NCI-H345 treated with DMSO at 0.1 percent for 48 hours (cell line): ENCODE measurements around the gene TOR1B.

Experiments used
- DNase-seq: peaks from one replicate; lab custom pipeline; 2025; ENCODE audit not compliant: unreplicated experiment; lab: John Stamatoyannopoulos, UW

Gene TOR1B

GRCh38 chr9:129840034-129840433, 37.0 kb downstream of the TOR1B start:
- peak; percentile 95 for DNase-seq

DNA sequence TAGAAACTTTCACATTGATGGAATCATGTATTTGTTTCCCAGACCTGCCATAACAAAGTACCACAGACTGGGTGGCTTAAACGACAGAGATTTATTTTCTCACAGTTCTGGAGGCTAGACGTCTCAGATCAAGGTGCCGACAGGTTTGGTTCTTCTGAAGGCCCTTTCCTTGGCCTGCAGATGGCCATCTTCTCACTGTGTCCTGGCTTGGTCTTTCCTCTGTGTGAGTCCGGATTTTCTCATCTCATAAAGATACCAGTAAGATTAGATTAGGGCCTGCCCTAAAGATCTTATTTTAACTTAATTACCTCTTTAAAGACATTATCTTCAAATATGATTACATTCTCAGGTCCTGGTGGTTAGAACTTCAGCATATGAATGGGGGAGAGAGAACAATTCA, 38.1 kb downstream of the TOR1B start:
- DNase-seq: no peak

GRCh38 chr9:129845373-129845772, 42.4 kb downstream of the TOR1B start:
- DNase-seq: no peak

- no peak for DNase-seq
These were observed 45.9 kb downstream of the TOR1B start for GRCh38 chr9:129848712-129849441.

DNA sequence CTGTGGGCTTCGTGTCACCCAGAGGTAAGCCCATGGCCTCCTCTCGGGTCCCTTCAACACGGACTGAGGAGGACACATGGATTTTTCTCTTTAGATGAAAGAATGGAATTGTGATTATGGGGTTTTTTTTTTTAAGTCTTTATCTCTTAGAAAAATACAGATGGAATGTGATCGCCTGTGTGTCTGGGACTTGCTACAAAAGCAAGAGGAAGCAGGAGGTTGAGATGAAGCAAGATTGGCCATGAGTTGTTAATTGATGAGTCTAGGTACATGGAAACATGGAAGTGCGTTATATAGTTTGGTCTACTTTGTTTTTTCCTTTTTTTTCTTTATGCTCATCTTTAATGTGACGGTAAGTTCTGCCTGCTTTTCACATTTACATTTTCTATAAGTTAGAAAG, 46.9 kb downstream of the TOR1B start:
- no peak for DNase-seq

DNA sequence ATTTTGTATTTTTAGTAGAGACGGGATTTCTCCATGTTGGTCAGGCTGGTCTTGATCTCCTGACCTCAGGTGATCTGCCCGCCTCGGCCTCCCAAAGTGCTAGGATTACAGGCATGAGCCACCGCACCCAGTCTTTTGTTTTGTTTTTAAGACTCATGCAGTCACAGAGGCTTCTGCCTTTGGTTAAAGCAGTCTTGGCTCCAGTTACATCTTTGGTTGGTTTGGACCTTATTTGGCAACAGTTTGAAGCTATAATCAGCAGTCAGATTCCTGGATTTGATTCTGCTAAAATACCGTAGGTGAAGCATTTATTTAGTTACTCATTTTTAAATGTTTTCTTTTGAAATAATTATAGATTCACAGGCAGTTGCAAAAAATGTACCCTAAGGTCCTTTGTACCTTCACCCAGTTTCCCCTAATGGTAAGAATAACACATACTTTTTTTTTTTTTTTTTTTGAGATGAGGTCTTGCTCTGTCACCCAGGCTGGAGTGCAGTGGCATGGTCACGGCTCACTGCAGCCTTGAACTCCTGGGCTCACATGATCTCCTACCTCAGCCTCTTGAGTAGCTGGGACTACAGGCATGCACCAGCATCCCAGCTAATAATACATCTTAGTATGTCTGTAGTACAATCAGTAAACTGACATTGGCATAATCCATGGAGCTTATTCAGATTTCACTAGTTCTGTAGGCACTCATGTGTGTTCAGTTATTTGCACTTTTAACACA, 48.0 kb downstream of the TOR1B start:
- DNase-seq: no peak

DNA sequence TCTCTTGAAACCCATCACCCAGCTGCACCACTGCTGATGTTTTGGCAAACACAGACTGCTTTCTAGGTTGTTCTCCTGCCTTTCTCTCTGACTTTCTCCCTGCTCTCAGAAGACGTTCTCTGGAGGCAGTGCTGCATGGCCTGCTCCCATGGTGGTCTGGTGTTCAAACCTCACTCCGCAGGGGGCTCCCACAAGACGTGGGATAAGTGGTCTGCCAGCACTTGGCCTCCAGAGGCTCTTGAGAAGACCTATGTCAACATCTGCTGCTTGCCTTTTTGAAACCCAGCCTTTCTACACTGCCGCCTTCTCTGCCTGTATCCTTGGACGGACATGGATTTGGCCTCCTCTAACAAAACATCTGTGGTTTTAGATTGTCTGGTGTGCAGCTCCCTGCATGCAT, 48.8 kb downstream of the TOR1B start:
- DNase-seq: no peak

DNA sequence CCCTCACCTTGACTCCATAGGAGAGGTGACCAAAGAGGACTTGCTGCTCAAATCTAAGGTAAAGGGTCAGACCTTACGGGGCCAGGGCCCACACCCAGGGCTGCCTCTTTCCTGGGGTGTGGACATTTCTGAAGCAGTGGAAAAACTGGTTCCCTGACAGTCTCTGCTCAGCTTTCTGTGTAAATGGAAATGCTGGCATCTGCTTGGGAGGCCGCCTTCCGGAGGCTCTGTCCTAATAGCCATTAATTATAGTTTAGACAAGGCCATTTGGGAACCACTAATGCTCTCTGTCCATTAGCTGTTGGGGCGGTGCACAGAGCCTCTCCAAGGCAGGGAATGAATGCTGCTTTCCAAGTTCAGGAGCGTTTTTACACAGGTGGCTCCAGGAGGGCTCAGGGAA, 49.6 kb downstream of the TOR1B start:
- no peak for DNase-seq

GRCh38 chr9:129853614-129854013, 50.6 kb downstream of the TOR1B start:
- DNase-seq: no peak

- no peak for DNase-seq
These were observed 51.7 kb downstream of the TOR1B start for GRCh38 chr9:129854588-129855110.

DNA sequence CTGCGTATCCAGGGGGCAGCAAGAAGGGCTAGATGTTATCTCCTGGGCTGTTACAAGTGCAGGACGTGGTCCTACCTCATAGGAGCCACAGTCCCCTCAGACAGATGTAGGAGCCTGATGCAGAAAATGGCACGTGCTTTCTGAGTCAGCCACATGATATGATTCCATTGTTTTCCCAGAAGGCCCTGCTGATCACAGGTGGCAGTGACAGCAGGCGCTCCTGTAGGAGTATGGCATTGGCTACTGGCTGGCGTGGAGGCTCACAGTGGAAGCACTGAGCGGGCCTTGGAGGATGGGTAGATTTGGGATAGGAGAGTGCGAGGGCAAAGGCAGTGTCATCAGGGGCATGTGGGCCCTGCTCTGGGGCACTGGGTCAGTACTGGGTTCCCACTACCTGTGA, 54.2 kb downstream of the TOR1B start:
- DNase-seq: no peak

- no peak for DNase-seq
These were observed 55.4 kb downstream of the TOR1B start for GRCh38 chr9:129858167-129858962.
